OCI-LY1 (cell line): ENCODE data around the gene VAV2.

Experiments used
- H2AFZ ChIP-seq: fragments of 200-600 bp; sonication (generic), shearing (Covaris generic); 2 replicates; pipeline ENCODE4 v1.6.0; 2014; ENCODE audit warnings: antibody characterized with exemption, mild to moderate bottlenecking, low read length
- H3F3A ChIP-seq: fragments of 200-600 bp; sonication (generic), shearing (Covaris generic); 2 replicates; pipeline ENCODE4 v1.6.0; 2014; ENCODE audit warnings: mild to moderate bottlenecking, antibody characterized with exemption, low read length, moderate library complexity; ENCODE audit not compliant: insufficient read depth
- H3K27ac ChIP-seq: fragments of 200-600 bp; sonication (generic); 2 replicates; pipeline ENCODE4 v1.5.1; 2014; ENCODE audit warnings: low read length, mixed run types, mild to moderate bottlenecking, low read depth; ENCODE audit not compliant: poor library complexity, severe bottlenecking
- H3K27me3 ChIP-seq: fragments of 200-600 bp; sonication (generic); 2 replicates; pipeline ENCODE4 v1.6.0; 2014; ENCODE audit warnings: antibody characterized with exemption, mild to moderate bottlenecking, low read length, moderate library complexity; ENCODE audit not compliant: insufficient read depth
- H3K36me3 ChIP-seq: fragments of 200-600 bp; sonication (generic); 2 replicates; pipeline ENCODE4 v1.6.1; 2014; ENCODE audit warnings: mild to moderate bottlenecking, antibody characterized with exemption, low read length, moderate library complexity, mixed read lengths; ENCODE audit not compliant: insufficient read depth
- H3K4me1 ChIP-seq: fragments of 200-600 bp; sonication (generic); 2 replicates; pipeline ENCODE4 v1.5.1; 2014; ENCODE audit warnings: mild to moderate bottlenecking, low read length, moderate library complexity; ENCODE audit not compliant: insufficient read depth, severe bottlenecking
- H3K4me2 ChIP-seq: fragments of 200-600 bp; sonication (generic), shearing (Covaris generic); 2 replicates; pipeline ENCODE4 v1.6.1; 2014; ENCODE audit warnings: low read length
- H3K4me3 ChIP-seq: fragments of 200-600 bp; sonication (generic); 2 replicates; pipeline ENCODE4 v1.5.1; 2014; ENCODE audit warnings: low read length, low read depth, mild to moderate bottlenecking, mixed read lengths; ENCODE audit not compliant: poor library complexity, severe bottlenecking
- H3K79me2 ChIP-seq: fragments of 200-600 bp; shearing (Covaris generic); 2 replicates; pipeline ENCODE4 v1.6.1; 2016; ENCODE audit warnings: mixed run types, low read length, mixed read lengths; ENCODE audit not compliant: insufficient read depth
- H3K9ac ChIP-seq: fragments of 200-600 bp; sonication (generic), shearing (Covaris generic); 2 replicates; pipeline ENCODE4 v1.6.1; 2014; ENCODE audit warnings: mild to moderate bottlenecking, low read length, mixed read lengths
- H3K9me2 ChIP-seq: fragments of 200-600 bp; sonication (generic), shearing (Covaris generic); 2 replicates; pipeline ENCODE4 v1.6.1; 2014; ENCODE audit warnings: low read depth, mild to moderate bottlenecking, low read length, mixed read lengths
- H3K9me3 ChIP-seq: fragments of 200-600 bp; shearing (Covaris generic); 2 replicates; pipeline ENCODE4 v1.6.1; 2014; ENCODE audit warnings: low read length, mixed read lengths
- H4K20me1 ChIP-seq: fragments of 200-600 bp; sonication (generic), shearing (Covaris generic); 2 replicates; pipeline ENCODE4 v1.6.0; 2016; ENCODE audit warnings: mild to moderate bottlenecking, low read length; ENCODE audit not compliant: insufficient read depth
- EZH2 ChIP-seq: fragments of 200-600 bp; sonication (generic), shearing (Covaris generic); IDR thresholded peaks from 2 replicates; pipeline ENCODE4 v1.8.0; 2017; ENCODE audit warnings: borderline replicate concordance, mixed run types, mild to moderate bottlenecking, antibody characterized with exemption, low read length, moderate library complexity, mixed read lengths
- TF ChIP-seq, protein P1 (sequence below): fragments of 200-600 bp; sonication (generic), shearing (Covaris generic); IDR thresholded peaks from 2 replicates; pipeline ENCODE4 v1.5.1; 2017; ENCODE audit warnings: mild to moderate bottlenecking, antibody characterized with exemption, low read length, moderate library complexity, mixed read lengths

VAV2 gene

DNA sequence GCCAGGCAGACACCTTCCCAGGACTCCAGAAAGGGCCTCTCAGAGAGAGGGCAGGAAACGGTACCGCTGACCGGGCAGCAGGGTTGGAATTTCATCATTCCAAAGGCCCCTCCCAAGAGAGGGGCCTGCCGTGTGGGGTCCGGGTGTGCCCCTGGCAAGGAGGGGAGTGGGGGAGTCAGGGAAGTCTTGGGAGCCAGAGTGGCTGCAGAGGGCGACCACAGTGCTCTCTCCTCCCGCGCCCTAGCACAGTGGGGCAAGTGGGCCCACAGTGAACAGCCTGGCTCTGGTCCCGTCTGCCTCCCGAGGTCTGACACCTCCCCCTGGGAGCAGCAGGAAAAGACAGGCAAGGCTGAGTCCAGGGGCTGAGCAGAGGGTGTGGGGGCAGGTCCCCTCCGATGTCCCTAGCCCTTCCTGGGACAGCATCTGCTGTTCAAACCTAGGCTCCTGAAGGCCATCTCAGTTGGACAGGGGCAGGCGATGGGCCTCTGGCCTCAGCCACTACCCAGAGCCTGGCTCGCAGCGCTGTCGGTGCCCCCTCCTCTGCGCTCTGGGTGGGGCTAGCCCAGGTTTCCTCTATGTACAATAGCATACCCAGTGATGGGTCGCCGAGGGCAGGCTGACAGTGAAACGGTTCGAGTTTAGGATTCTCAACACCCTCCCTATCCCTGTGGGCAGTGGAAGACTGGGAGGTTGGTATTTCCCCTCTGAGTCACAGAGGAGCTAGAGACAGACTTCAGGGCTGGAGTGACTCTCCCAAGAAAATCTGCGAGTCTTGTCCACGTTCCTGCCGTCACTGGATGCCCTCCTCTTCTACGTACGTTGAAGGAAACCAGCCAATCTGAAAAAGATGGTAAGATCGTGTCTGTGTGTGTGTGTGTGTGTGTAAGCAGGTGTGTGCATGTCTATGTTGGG lies 228.6 kb downstream of the VAV2 start:
- Histone ChIP-seq H3K27ac (no peak overlapping the region), H2AFZ (no peak overlapping the region), H3K9ac (no peak overlapping the region), H3K9me2 (no peaks in the 10 kb centered on the region), H4K20me1 (no peaks in the 10 kb centered on the region), H3K4me2 (no peak overlapping the region), H3K27me3 (no peaks in the 10 kb centered on the region), H3K4me1 (no peaks in the 10 kb centered on the region), H3F3A (no peaks in the 10 kb centered on the region), H3K9me3 (0 out of 2 replicates have a peak, but pooled peaks cover 2% of the 10 kb centered on the region), H3K4me3 (no peak overlapping the region), H3K79me2 (no peaks in the 10 kb centered on the region), H3K36me3 (no peaks in the 10 kb centered on the region)
- TF ChIP-seq, protein P1, sequence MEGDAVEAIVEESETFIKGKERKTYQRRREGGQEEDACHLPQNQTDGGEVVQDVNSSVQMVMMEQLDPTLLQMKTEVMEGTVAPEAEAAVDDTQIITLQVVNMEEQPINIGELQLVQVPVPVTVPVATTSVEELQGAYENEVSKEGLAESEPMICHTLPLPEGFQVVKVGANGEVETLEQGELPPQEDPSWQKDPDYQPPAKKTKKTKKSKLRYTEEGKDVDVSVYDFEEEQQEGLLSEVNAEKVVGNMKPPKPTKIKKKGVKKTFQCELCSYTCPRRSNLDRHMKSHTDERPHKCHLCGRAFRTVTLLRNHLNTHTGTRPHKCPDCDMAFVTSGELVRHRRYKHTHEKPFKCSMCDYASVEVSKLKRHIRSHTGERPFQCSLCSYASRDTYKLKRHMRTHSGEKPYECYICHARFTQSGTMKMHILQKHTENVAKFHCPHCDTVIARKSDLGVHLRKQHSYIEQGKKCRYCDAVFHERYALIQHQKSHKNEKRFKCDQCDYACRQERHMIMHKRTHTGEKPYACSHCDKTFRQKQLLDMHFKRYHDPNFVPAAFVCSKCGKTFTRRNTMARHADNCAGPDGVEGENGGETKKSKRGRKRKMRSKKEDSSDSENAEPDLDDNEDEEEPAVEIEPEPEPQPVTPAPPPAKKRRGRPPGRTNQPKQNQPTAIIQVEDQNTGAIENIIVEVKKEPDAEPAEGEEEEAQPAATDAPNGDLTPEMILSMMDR = no peak
- TF ChIP-seq EZH2 = no peak

DNA sequence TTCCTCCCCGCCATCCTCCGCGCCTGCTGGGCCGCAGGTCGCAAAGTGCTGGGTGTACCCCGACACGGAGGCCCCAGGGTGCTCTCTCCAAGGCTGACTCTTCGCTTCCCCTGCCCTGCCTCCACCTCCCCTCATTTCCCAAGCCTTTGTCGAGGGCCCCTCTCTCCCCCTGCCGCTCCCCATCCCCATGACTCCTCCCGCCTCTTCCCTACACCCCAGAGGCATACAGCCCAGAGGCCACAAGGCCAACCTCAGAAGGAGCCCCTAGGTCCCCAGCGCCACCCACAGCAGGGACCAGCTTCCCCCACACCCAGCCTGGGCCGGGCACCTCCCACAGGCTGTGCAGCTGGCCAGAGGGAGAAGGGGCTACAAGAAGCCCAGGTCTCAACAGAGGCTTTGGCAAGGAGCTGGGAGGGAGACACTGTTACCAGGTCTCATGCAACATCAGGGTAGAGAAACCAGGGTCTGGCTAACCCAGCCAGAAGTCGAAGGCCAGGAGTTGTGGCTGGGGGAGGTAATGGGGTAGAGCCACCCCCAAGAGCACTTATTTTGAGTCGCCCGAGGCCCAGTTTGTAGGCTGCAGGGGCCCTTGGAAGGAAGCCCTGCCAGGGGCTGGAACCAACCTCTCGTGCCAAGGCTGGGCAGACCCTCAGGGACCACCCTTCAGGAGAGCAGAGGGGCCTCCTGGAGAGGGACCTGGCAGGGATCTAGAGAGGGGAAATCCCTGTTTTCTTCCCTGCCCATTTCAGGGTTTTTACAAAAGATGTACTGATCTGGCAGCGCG lies 229.4 kb downstream of the VAV2 start:
- no peak overlapping the region for H2AFZ ChIP-seq
- no peaks in the 10 kb centered on the region for H3K79me2 ChIP-seq
- H3K9me2 ChIP-seq = no peaks in the 10 kb centered on the region
- no peak overlapping the region for H3K4me3 ChIP-seq
- no peak overlapping the region for H3K27ac ChIP-seq
- no peaks in the 10 kb centered on the region for H3K27me3 ChIP-seq
- H4K20me1 ChIP-seq = no peaks in the 10 kb centered on the region
- H3K36me3 ChIP-seq = no peaks in the 10 kb centered on the region
- no peak overlapping the region for H3K4me2 ChIP-seq
- H3K9me3 ChIP-seq = 0 out of 2 replicates have a peak, but pooled peaks cover 2% of the 10 kb centered on the region
- H3K9ac ChIP-seq = no peak overlapping the region
- no peaks in the 10 kb centered on the region for H3F3A ChIP-seq
- TF ChIP-seq, protein P1 = no peak
- no peak for TF ChIP-seq EZH2
- no peaks in the 10 kb centered on the region for H3K4me1 ChIP-seq

DNA sequence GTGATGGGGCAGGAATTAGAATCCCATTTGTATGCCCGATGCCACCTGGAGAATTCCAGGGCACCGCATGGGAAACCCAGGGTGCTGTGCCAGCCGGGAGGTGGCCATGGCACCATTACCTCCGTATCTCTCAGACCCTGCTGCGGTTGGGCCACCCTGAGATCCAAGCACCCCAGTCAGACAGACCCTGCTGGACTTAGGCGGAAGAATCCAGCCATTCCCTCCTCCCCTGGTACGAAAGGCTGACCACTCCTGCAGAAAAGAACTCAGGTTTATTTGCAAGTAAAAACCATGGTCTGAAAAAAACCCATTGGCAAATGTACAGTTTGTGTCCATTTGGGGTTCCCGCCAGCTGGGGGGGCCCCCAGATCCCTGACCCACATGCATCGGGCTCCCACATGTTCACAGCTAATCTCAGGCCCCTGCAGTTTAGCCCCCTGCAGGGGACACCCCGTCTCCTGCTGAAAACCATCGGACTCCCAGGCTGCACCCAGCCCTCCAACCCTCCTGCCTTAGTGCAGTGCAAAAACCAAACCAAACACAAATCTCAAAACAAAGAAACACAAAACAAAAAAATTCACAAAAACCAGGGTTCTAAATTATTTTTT lies 230.4 kb downstream of the VAV2 start:
- Histone ChIP-seq H4K20me1 (no peaks in the 10 kb centered on the region), H3K27me3 (no peaks in the 10 kb centered on the region), H2AFZ (no peak overlapping the region), H3K27ac (no peak overlapping the region), H3K9me3 (no peaks in the 10 kb centered on the region), H3K4me2 (no peak overlapping the region), H3K4me3 (no peak overlapping the region), H3K79me2 (no peaks in the 10 kb centered on the region), H3K9ac (no peak overlapping the region), H3K4me1 (no peaks in the 10 kb centered on the region), H3K36me3 (no peaks in the 10 kb centered on the region), H3F3A (no peaks in the 10 kb centered on the region), H3K9me2 (no peaks in the 10 kb centered on the region)
- TF ChIP-seq, protein P1 = no peak
- TF ChIP-seq EZH2 = no peak
